GM13976 (cell line): ENCODE measurements around the gene MBTD1.

Experiments used
- DNase-seq: peaks from one replicate; pipeline ENCODE4 v3.0.0; 2012; ENCODE audit warnings: low spot score
- CTCF ChIP-seq: IDR thresholded peaks from 2 replicates; pipeline ENCODE4 v1.5.1; 2012; ENCODE audit warnings: borderline replicate concordance, mild to moderate bottlenecking; ENCODE audit not compliant: insufficient read depth; ENCODE audit errors: extremely low read depth, missing control alignments, control extremely low read depth
- in situ Hi-C: fragments of 300-500 bp; cut with MboI; formaldehyde crosslinking; loops from one replicate; pipeline ENCODE4 v1.12.0; 2022; ENCODE audit warnings: low sequenced_read_pairs, mixed read lengths, inconsistent platforms; ENCODE audit not compliant: unreplicated experiment

The MBTD1 gene

GRCh38 chr17:51166987-51167931 is 92.6 kb downstream of the MBTD1 start:
- peak; percentile 88 for DNase-seq
- in situ Hi-C loops = no loop called here
- TF ChIP-seq CTCF = peak; percentile 77

GRCh38 chr17:51166198-51166986 is 93.5 kb downstream of the MBTD1 start, which contains the start of gene NME2:
Gene NME2, plus strand, starts transcription at chr17:51166411. Its CDS starts 420 bp downstream, at chr17:51166831.
- peak; percentile 96 for DNase-seq
- in situ Hi-C loops = no loop called here
- TF ChIP-seq CTCF = no peak

- in situ Hi-C loops = no loop called here
- no peak for TF ChIP-seq CTCF
- no peak for DNase-seq
These were observed 94.1 kb downstream of the MBTD1 start for GRCh38 chr17:51165680-51166197.

GRCh38 chr17:51164911-51165679 is 94.8 kb downstream of the MBTD1 start:
- no peak for TF ChIP-seq CTCF
- in situ Hi-C loops = no loop called here
- no peak for DNase-seq

- TF ChIP-seq CTCF = no peak
- no peak for DNase-seq
- in situ Hi-C loops = no loop called here
These were observed 98.3 kb downstream of the MBTD1 start for GRCh38 chr17:51161541-51161940.

GRCh38 chr17:51159604-51160003 is 100.2 kb downstream of the MBTD1 start:
- in situ Hi-C loops = no loop called here
- no peak for DNase-seq
- no peak for TF ChIP-seq CTCF
